ENCODE results near the gene SLC9A7.
A peak's percentile ranks its signal among the peaks of the same experiment; 100 is the strongest.

The SLC9A7 gene

GRCh38 chrX:46666831-46667230, 92.1 kb downstream of the SLC9A7 start:
- H3K27ac ChIP-seq: no peak overlapping the region
- TF ChIP-seq, protein P1, sequence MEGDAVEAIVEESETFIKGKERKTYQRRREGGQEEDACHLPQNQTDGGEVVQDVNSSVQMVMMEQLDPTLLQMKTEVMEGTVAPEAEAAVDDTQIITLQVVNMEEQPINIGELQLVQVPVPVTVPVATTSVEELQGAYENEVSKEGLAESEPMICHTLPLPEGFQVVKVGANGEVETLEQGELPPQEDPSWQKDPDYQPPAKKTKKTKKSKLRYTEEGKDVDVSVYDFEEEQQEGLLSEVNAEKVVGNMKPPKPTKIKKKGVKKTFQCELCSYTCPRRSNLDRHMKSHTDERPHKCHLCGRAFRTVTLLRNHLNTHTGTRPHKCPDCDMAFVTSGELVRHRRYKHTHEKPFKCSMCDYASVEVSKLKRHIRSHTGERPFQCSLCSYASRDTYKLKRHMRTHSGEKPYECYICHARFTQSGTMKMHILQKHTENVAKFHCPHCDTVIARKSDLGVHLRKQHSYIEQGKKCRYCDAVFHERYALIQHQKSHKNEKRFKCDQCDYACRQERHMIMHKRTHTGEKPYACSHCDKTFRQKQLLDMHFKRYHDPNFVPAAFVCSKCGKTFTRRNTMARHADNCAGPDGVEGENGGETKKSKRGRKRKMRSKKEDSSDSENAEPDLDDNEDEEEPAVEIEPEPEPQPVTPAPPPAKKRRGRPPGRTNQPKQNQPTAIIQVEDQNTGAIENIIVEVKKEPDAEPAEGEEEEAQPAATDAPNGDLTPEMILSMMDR (conservative IDR thresholded peaks at IDR 0.05): no peak

GRCh38 chrX:46665232-46666152, 93.4 kb downstream of the SLC9A7 start:
- H3K27ac ChIP-seq: no peak overlapping the region
- TF ChIP-seq, protein P1 (conservative IDR thresholded peaks at IDR 0.05): no peak

DNA sequence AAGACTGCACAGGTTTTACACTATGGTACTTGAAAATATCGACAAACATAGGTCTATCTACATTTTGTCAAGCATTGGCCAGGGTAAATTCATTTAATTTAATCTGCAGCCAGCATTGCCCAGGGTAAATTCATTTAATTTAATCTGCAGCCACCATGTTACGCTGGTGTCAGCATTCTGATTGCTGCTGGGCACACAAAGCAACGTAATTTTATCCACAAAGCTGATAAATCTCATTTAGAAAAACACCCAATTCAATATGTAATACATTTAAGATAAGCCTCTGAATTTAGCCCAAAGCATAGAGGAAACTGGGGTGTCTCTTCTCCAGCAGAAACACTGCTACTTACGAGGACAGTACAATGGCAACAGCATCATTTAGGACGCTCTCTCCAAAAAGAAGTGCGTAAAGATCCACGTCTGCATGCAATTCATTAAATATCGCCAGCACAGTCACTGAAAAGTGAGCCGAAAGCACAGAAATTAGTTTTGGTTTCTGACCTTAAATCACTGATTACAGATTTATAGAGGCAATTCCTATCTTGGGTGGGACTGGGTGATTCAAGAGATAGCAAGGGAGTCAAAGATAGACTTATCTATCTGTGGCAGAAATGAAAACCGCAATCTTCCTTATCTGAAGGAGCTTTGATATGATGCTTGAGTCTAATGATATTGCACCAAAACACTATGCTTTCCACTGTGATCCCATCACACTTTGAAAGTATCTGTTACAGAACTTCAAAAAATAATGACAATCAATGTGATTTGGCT, 96.5 kb downstream of the SLC9A7 start:
- TF ChIP-seq, protein P1 (conservative IDR thresholded peaks at IDR 0.05): no peak
- H3K27ac ChIP-seq: no peak overlapping the region

DNA sequence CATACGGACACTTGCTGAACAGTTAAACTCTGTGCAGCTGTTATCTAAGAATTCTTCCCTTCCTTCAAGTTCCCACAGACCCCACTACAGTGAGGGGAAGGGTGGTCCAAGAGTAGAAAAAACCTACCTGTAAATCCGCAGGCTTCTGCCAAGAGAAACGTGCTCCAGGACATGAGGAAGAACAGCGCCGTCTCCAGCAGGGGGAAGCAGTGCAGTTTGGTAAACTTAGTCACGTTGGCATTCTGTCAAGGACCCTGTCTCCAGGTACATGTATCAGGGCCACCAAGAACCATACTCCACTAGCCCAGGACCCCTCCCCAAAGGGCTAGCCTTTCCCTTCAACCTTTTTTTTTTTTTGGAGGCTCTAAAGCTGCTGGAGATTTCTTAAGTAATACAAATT, 105.4 kb downstream of the SLC9A7 start:
- no peak overlapping the region for H3K27ac ChIP-seq
- TF ChIP-seq, protein P1 (conservative IDR thresholded peaks at IDR 0.05): peak; percentile 70

DNA sequence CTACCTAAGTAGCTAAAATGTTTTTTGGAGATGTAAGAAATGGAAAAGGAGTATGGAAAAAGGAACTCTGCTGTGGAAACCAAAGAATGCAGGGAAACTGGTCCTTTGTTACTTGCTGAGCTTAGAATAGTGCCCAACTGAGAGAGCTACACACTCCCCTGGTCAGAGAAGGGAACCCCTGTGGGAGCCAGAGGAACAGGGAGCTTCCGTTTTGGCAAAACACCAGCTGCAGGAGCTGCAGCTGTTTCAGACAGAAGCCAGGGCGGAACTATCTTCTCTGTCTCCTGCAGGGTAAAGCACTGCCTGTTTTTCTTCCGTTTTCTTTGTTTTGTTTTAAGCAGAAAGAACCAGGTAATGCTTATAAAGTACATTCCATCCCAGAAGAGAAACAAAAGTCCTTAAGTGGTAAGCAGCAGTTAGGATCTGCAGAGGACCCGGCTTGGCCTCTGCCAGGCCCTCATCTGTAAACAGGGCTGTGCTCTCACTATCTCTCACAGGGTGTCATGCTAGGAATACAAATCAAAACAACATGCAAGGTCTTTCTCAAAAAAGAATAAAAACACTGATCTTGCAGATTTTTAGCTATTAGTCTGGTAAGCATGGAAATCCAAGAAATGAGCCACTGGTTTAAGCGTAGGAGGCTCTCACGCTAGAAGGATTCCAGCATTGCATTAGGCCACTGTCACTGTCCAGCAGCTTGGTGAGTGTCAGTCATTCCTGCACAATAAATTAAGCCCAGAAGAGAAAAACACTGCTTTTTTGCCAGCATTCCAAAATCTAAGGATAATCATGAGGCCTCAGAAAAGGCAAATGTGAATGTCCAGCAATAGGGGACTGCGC, 109.3 kb downstream of the SLC9A7 start:
- H3K27ac ChIP-seq: no peak overlapping the region
- TF ChIP-seq, protein P1 (conservative IDR thresholded peaks at IDR 0.05): no peak

- TF ChIP-seq, protein P1 (conservative IDR thresholded peaks at IDR 0.05): no peak
- H3K27ac ChIP-seq: no peak overlapping the region
Observed at GRCh38 chrX:46648660-46649059, 110.3 kb downstream of the SLC9A7 start.

Data from VCaP (cell line).